Neuron (in vitro differentiated cells): ENCODE results near the gene SP1.
"Not testable (repeated sequence)": the region's sequence is repeated elsewhere in the genome, so short reads cannot be mapped to it uniquely, and the experiment has no call there.

Experiments used
- H2AFZ ChIP-seq: one replicate; pipeline ENCODE4 v1.6.1; 2013; ENCODE audit warnings: low read depth, mild to moderate bottlenecking, inconsistent platforms, low read length, moderate library complexity
- H3K27me3 ChIP-seq: one replicate; pipeline ENCODE4 v1.6.1; 2013; ENCODE audit warnings: low read length; ENCODE audit not compliant: insufficient read depth
- H3K36me3 ChIP-seq: one replicate; pipeline ENCODE4 v1.6.1; 2013; ENCODE audit warnings: low read length; ENCODE audit not compliant: insufficient read depth
- H3K4me1 ChIP-seq: one replicate; pipeline ENCODE4 v1.6.1; 2013; ENCODE audit warnings: low read length; ENCODE audit not compliant: insufficient read depth
- H3K4me3 ChIP-seq: 2 replicates; pipeline ENCODE4 v1.5.1; 2013; ENCODE audit warnings: mild to moderate bottlenecking, low read length, moderate library complexity
- H3K9me3 ChIP-seq: one replicate; pipeline ENCODE4 v1.6.1; 2013; ENCODE audit warnings: low read length

The SP1 gene

DNA sequence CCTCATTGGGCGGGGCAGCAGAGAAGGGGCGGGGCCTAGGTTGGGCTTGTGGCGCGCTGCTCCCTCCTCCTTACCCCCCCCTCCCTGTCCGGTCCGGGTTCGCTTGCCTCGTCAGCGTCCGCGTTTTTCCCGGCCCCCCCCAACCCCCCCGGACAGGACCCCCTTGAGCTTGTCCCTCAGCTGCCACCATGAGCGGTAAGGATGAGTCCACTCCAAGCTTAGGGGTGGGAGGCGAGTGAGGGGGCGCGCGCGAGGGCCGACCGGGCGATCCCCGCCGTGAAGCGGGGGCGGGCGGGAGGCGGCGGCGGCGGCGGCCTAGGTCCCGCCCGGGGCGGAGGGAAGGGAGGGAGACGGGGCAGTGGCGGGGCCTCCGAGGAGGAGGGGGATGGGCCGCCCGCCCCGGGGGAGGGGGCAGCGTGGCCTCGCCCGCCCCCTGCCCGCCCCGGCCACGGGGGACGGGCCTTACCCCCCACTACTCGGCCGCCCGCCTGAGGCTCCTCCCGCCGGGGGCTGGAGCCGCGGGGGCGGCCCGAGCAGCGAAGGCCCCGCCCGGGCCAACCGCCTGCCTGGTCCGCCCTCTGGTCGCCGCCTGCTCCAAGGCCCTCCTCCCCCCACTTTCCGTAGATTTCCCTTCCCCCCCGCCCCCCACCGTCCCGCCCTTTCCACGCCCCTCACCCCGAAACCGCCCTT, at the start of gene SP1:
Gene SP1 (plus strand): TSS at position 73 of the 690 bp plus-strand sequence. CDS start 116 bp downstream, at position 189.
- Histone ChIP-seq H3K36me3 (peaks cover 32% of the 10 kb centered on the region), H3K9me3 (peaks cover 2% of the 10 kb centered on the region), H3K4me1 (peaks cover 31% of the 10 kb centered on the region), H3K4me3 (peak within 1 kb of the TSS; percentile 60), H3K27me3 (no peaks in the 10 kb centered on the region), H2AFZ (peak within 1 kb of the TSS; percentile 7)

DNA sequence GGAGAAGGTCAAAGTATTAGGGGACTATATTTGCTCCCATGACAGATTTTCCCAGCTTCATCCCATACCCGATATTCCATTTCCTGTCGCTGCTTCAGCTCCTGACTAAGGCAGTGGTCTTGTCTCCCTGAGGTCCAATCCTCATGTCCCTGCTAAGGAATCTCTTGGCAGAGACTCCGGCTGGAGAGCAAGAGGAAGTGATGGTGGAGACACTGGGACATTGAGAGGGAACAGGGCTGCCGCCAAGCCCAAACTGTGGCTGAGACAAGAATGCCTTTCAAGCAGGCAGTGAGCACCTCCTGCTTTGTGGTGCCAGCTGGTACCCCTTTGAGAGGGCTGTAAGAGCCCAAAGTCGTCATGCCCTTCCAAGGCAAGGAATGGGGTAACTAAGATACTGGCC, 49.3 kb upstream of the SP1 start:
- H3K4me1 ChIP-seq = peaks cover 4% of the 10 kb centered on the region
- no peak overlapping the region for H3K4me3 ChIP-seq
- no peak overlapping the region for H2AFZ ChIP-seq
- no peaks in the 10 kb centered on the region for H3K36me3 ChIP-seq
- H3K9me3 ChIP-seq = no peaks in the 10 kb centered on the region
- H3K27me3 ChIP-seq = peaks cover 35% of the 10 kb centered on the region

DNA sequence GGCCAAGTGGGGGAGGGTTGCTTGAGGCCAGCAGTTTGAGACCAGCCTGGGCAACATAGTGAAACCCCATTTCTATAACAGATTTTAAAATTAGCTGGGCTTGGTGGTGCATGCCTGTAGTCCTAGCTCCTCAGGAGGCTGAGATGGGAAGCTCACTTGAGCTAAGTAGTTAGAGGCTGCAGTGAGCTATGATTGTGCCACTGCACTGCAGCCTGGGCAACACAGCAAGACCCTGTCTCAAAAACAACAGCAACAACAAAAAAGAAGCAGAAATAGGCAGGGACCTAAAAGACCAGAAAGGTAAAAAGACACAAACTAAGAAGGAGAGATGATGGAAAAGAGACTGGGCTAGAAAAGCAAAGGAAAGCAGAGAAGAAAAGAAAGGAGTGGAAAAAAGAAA, 47.6 kb upstream of the SP1 start:
- H3K4me3 ChIP-seq, H2AFZ ChIP-seq, H3K9me3 ChIP-seq, H3K4me1 ChIP-seq, H3K36me3 ChIP-seq: not testable (repeated sequence)
- peaks cover 52% of the 10 kb centered on the region for H3K27me3 ChIP-seq

DNA sequence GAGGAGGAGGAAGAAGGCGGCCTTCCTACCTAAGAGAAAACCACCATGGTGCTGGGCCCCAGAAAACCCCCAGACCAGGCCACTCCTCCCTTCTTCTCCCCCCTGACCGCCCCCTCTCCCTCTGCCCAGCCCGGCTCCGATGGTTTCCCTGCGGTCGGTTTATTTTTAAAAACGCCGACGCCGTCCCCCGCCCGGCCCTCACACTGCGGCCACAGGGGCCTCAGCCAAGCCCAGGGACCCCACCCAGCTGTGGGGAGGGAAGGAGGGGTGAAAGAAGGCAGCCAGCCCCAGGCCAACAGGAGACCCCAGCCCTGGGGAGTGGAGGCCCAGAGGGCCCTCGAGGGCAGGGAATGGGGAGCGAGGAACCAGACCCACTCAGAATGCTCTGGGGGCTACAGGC, 47.2 kb upstream of the SP1 start:
- no peak overlapping the region for H2AFZ ChIP-seq
- H3K4me1 ChIP-seq = no peaks in the 10 kb centered on the region
- H3K36me3 ChIP-seq = no peaks in the 10 kb centered on the region
- H3K27me3 ChIP-seq = peaks cover 55% of the 10 kb centered on the region
- H3K4me3 ChIP-seq = no peak overlapping the region
- H3K9me3 ChIP-seq = no peaks in the 10 kb centered on the region

DNA sequence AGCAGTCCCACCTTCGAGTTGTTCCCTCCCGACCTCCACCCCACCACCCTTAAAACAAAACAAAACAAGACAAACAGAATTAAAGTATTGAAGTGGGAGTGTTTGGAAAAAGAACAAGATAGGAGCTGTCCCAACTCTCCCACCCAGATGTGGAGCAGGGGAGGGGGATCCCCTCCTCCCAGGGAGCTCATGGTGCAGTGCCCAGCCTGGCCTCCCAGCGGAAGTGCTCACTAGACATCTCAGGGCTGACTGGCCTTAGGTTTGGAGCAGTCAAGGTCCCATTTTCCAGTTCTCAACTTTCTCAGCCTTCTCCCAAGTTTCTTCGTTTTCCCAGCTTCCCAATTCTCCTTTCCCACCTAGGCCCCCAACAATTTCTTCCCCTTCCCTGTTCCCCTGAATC, 46.7 kb upstream of the SP1 start:
- H3K36me3 ChIP-seq = no peaks in the 10 kb centered on the region
- H3K4me3 ChIP-seq = no peak overlapping the region
- H3K27me3 ChIP-seq = peaks cover 58% of the 10 kb centered on the region
- no peaks in the 10 kb centered on the region for H3K4me1 ChIP-seq
- no peak overlapping the region for H2AFZ ChIP-seq
- H3K9me3 ChIP-seq = no peaks in the 10 kb centered on the region

DNA sequence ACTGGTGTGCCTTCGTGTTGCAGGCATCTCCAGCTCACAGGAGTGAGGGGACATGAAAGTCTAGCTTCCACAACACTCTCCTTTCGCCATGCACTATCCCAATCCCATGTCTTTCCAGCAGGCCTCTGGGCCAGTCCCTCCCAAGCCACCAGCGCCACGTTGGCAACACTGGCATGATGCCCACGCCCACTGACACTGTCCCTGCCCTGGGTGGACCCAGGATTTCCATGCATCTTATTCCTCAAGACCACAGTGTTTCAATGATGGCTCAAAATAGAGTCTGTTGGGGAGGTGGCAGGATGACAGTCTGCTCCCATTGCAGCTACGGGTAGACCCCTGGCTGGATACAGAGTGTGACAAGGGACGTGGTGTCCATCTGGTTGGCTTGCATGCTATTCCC, 46.1 kb upstream of the SP1 start:
- Histone ChIP-seq H3K9me3 (no peaks in the 10 kb centered on the region), H3K36me3 (no peaks in the 10 kb centered on the region), H3K4me1 (no peaks in the 10 kb centered on the region), H3K27me3 (peaks cover 61% of the 10 kb centered on the region), H3K4me3 (no peak overlapping the region), H2AFZ (no peak overlapping the region)

DNA sequence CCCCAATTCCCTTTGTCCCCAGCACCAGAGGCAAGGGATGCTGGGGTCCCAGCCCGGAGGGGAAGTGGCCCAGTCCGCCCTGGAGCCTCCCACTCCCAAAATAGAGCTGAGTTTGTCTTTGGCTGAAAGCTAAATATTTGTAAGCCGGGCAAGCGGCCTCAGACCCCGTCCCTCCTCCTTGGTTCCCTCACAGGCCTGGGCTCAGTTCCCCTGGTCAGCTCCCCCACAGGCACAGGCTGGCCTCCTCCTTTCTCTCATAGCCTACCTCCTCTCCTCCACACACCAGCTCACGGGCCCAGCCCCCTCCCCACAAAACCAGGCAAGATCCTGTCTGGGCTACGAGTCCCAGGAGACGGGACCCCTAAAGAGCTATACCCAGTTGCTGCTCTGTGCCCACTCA, 45.2 kb upstream of the SP1 start:
- no peak overlapping the region for H3K4me3 ChIP-seq
- peaks cover 56% of the 10 kb centered on the region for H3K27me3 ChIP-seq
- H2AFZ ChIP-seq = no peak overlapping the region
- no peaks in the 10 kb centered on the region for H3K36me3 ChIP-seq
- no peaks in the 10 kb centered on the region for H3K9me3 ChIP-seq
- no peaks in the 10 kb centered on the region for H3K4me1 ChIP-seq

DNA sequence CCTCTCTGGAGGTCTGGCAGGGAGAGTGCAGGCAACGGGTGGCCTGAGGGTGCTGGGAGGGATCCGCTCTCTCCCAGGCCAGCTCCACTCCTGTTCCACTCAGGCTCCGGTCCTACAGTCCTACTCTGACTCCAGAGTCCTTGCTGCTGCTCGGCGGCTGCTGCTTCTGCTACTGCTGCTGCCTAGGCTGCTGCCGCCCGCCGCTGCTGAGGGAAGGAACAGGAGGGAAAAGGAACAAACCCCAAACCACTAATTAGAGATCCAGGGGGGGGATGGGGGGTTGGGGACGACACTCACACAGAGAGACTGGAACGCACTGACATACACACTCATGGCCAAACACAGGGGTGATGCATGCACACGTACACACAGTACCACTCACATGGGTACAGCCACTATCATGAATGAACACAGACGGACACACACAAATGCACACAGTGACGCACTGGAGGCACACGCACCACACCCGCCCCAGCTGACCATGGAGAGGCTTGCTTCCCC, 43.7 kb upstream of the SP1 start, which contains the start of gene SP7:
Gene SP7 (minus strand): TSS at position 174 of the 501 bp plus-strand sequence. CDS start 708 bp downstream, outside the sequence.
- Histone ChIP-seq H3K27me3 (peaks cover 58% of the 10 kb centered on the region), H3K36me3 (no peaks in the 10 kb centered on the region), H3K4me3 (no peak within 1 kb of the TSS), H2AFZ (no peak within 1 kb of the TSS), H3K4me1 (no peaks in the 10 kb centered on the region), H3K9me3 (no peaks in the 10 kb centered on the region)

DNA sequence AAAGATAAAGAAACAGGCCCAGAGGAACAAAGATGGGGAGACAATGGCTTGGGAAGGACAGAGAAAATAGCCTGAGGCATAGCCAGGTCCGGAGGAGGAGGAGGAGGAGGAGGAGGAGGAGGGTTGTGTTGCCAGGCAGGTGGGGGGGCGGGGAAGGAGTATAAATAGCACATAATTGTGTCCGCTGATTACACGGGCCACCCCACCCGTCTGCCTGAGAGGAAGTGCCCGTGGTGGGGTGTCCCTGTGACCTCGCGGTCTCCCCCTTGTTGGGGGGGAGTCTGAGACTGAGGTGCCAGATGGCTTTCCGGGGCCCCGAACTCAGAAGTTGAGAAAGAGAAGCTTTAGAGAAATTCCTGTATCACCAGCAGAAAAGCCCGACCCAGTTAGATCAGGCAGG, 42.0 kb upstream of the SP1 start:
- Histone ChIP-seq H3K4me3 (no peak overlapping the region), H3K27me3 (peaks cover 48% of the 10 kb centered on the region), H3K9me3 (no peaks in the 10 kb centered on the region), H3K36me3 (no peaks in the 10 kb centered on the region), H2AFZ (no peak overlapping the region), H3K4me1 (no peaks in the 10 kb centered on the region)

DNA sequence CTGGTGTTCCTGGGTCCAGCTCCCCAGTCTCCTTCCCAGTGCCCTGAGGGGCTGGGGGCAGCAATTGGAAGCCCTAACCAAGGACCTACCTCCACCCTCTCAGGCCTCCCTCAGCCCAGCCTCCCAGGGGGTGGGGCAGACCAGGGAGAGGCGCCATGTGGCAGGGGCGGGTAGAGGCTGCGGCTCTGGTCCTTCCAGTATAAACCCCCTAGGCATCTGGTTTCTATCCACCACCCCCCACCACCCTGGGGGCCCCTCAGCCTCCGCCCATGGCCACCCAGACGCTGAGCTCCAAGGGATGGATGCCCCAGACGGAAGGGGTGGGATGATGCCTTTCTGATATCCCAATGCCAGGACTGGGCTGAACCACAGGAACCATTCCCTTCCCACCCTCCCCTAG, 41.1 kb upstream of the SP1 start:
- no peaks in the 10 kb centered on the region for H3K9me3 ChIP-seq
- no peak overlapping the region for H2AFZ ChIP-seq
- no peaks in the 10 kb centered on the region for H3K36me3 ChIP-seq
- H3K4me3 ChIP-seq = no peak overlapping the region
- H3K27me3 ChIP-seq = peaks cover 40% of the 10 kb centered on the region
- no peaks in the 10 kb centered on the region for H3K4me1 ChIP-seq

DNA sequence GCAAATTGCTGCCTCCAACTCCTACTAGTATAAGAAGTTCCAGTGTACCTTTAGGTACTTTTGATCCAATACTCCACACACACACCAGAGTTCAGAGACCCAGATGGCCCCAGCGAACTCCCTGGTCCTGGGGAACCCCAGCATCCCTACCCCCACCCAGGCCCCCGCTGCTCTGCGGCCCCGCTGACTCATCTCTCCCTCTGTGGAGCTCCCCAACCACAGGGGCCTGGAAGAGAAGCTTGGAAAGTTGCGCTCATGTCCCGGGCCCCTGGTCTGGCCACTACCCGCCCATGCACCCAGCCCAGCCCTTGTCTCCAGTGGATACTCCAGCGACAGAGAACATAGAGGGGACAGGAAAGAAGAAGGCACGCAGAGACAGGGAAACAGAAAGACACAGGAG, 39.6 kb upstream of the SP1 start:
- no peaks in the 10 kb centered on the region for H3K9me3 ChIP-seq
- H3K36me3 ChIP-seq = no peaks in the 10 kb centered on the region
- H3K4me3 ChIP-seq = no peak overlapping the region
- peaks cover 43% of the 10 kb centered on the region for H3K27me3 ChIP-seq
- H3K4me1 ChIP-seq = peaks cover 5% of the 10 kb centered on the region
- H2AFZ ChIP-seq = no peak overlapping the region

DNA sequence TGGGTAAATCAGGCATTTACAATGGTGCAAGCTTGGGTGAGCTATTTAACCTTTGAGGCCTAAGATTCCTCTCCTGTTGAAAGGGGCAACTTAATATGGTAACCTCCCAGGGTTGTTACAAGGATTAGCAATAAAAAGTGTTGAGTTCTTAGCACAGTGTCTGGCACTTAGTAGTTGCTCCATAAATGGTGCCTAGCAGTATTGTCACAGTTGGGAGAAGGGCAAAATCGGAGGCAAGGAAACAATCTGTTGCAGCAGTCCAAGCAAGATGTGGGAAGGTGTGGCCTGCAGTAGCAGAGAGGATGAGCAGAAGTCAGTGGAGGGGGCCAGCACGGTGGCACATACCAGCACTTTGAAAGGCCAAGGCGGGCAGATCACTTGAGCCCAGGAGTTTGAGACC, 36.5 kb upstream of the SP1 start:
- peaks cover 22% of the 10 kb centered on the region for H3K27me3 ChIP-seq
- no peaks in the 10 kb centered on the region for H3K9me3 ChIP-seq
- peaks cover 5% of the 10 kb centered on the region for H3K4me1 ChIP-seq
- H2AFZ ChIP-seq = no peak overlapping the region
- H3K36me3 ChIP-seq = no peaks in the 10 kb centered on the region
- no peak overlapping the region for H3K4me3 ChIP-seq

DNA sequence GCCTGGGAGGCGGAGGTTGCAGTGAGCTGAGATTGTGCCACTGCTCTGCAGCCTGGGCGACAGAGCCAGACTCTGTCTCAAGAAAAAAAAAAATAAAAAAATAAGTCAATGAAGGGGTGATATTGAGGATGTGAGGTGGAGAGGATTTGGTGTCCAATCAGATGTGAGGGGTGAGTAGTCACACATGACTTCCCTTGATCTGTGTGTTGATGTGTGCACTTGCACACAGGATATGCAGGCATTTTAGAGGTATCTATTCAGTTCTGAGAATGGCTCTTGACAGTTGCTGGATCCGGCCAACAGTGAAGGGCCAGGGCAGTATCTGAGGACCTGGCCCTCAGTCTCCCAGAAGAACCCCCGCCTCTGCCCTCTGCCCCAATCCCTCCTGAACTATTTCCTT, 36.0 kb upstream of the SP1 start:
- Histone ChIP-seq H2AFZ (no peak overlapping the region), H3K4me1 (peaks cover 5% of the 10 kb centered on the region), H3K27me3 (peaks cover 18% of the 10 kb centered on the region), H3K4me3 (no peak overlapping the region), H3K36me3 (no peaks in the 10 kb centered on the region), H3K9me3 (no peaks in the 10 kb centered on the region)

DNA sequence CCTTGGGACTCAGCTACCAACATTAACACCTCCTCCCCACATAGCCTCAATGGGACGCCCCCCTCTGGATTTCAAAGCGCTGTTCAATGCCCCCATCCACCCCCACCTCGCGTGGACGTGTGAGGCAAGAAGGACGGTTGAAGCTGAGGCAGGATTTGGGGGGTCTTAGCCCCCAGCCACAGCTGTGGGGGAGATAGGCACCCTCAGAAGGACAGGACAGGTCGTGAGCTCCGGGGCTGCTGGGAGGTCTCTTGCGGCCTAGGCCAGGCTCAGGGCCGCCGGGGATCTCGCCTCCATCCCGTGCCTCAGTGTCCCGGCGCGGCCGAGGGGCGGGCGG, 35.5 kb upstream of the SP1 start:
- Histone ChIP-seq H3K9me3 (no peaks in the 10 kb centered on the region), H3K4me3 (peak overlapping the region; percentile 50), H3K4me1 (peaks cover 5% of the 10 kb centered on the region), H3K36me3 (no peaks in the 10 kb centered on the region), H3K27me3 (peaks cover 18% of the 10 kb centered on the region), H2AFZ (peak overlapping the region; percentile 78)
